Measurements from ENCODE around the gene KRT16. TPM values are rescaled to one million over a fixed set of nuclear protein-coding genes. Genes with fewer than 3 reads are reported as not detected.
A peak's percentile ranks its signal among the peaks of the same experiment; 100 is the strongest.
"Not testable (repeated sequence)": the region's sequence is repeated elsewhere in the genome, so short reads cannot be mapped to it uniquely, and the experiment has no call there.

Gene KRT16
- polyA plus RNA-seq, 1 donor = not detected

- H3K9me3 ChIP-seq (ENCODE audit: control insufficient read depth, low read depth, low read length) = no peaks in the 10 kb centered on the region
- no peak for DNase-seq
Observed at GRCh38 chr17:41581366-41582060, 31.1 kb downstream of the KRT16 start.

GRCh38 chr17:41580687-41581365 lies 31.7 kb downstream of the KRT16 start:
- Histone ChIP-seq H3K27ac (ENCODE audit: low read length) (no peak overlapping the region), H3K36me3 (ENCODE audit: control insufficient read depth, insufficient read depth, low read length) (no peaks in the 10 kb centered on the region), H3K9me3 (ENCODE audit: control insufficient read depth, low read depth, low read length) (no peaks in the 10 kb centered on the region), H3K27me3 (ENCODE audit: control insufficient read depth, insufficient read depth, low read length) (peaks cover 11% of the 10 kb centered on the region), H3K4me1 (ENCODE audit: control insufficient read depth, insufficient read depth, low read length) (no peaks in the 10 kb centered on the region), H3K4me3 (ENCODE audit: low read length) (no peak overlapping the region)
- DNase-seq = no peak
- WGBS (ENCODE audit: insufficient coverage, low lambda C conversion rate) = no CpG with 5 or more reads among the region's 1 CpG

More at GRCh38 chr17:41581366-41582060, 31.1 kb downstream of the KRT16 start:
- H3K27me3 ChIP-seq (ENCODE audit: control insufficient read depth, insufficient read depth, low read length) = peaks cover 9% of the 10 kb centered on the region
- no peaks in the 10 kb centered on the region for H3K36me3 ChIP-seq (ENCODE audit: control insufficient read depth, insufficient read depth, low read length)
- no CpG with 5 or more reads among the region's 4 CpGs for WGBS (ENCODE audit: insufficient coverage, low lambda C conversion rate)
- H3K27ac ChIP-seq (ENCODE audit: low read length) = no peak overlapping the region
- no peak overlapping the region for H3K4me3 ChIP-seq (ENCODE audit: low read length)
- H3K4me1 ChIP-seq (ENCODE audit: control insufficient read depth, insufficient read depth, low read length) = no peaks in the 10 kb centered on the region

GRCh38 chr17:41580244-41580575 lies 32.4 kb downstream of the KRT16 start:
- Histone ChIP-seq H3K27me3 (ENCODE audit: control insufficient read depth, insufficient read depth, low read length) (peaks cover 11% of the 10 kb centered on the region), H3K27ac (ENCODE audit: low read length) (no peak overlapping the region)
- WGBS (ENCODE audit: insufficient coverage, low lambda C conversion rate) = no CpG with 5 or more reads among the region's 2 CpGs

GRCh38 chr17:41579484-41580243 lies 32.9 kb downstream of the KRT16 start:
- H3K36me3 ChIP-seq (ENCODE audit: control insufficient read depth, insufficient read depth, low read length) = no peaks in the 10 kb centered on the region
- H3K4me3 ChIP-seq (ENCODE audit: low read length) = no peak overlapping the region
- peak; percentile 73 to 81 for DNase-seq
- no peaks in the 10 kb centered on the region for H3K9me3 ChIP-seq (ENCODE audit: control insufficient read depth, low read depth, low read length)
- H3K4me1 ChIP-seq (ENCODE audit: control insufficient read depth, insufficient read depth, low read length) = no peaks in the 10 kb centered on the region
- no peak overlapping the region for H3K27ac ChIP-seq (ENCODE audit: low read length)
- H3K27me3 ChIP-seq (ENCODE audit: control insufficient read depth, insufficient read depth, low read length) = peaks cover 14% of the 10 kb centered on the region
- WGBS (ENCODE audit: insufficient coverage, low lambda C conversion rate) = 67% methylated on average over 6 of the region's 18 CpGs

More at GRCh38 chr17:41580244-41580575, 32.4 kb downstream of the KRT16 start:
- H3K9me3 ChIP-seq (ENCODE audit: control insufficient read depth, low read depth, low read length) = no peaks in the 10 kb centered on the region
- DNase-seq = no peak
- no peak overlapping the region for H3K4me3 ChIP-seq (ENCODE audit: low read length)
- H3K36me3 ChIP-seq (ENCODE audit: control insufficient read depth, insufficient read depth, low read length) = no peaks in the 10 kb centered on the region
- no peaks in the 10 kb centered on the region for H3K4me1 ChIP-seq (ENCODE audit: control insufficient read depth, insufficient read depth, low read length)

DNA sequence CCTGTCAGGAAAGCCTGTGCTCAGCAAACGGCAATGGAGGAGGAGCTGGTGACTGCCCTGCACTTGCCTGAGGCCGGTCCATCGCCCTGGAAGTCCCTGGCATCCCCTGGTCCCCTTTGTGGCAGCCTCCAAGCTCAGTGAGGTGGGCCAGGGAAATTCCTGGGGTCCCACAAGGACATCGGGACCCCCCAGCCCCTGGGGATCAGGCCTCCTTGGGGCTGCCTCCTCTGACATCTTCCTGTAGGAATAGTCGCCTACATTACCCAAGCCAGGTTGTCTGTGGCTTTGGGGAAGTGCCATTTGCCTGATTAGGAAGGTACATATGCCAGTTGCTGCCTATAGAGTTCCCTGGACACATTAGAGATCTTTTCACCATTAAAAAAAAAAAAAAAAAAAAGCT lies 33.6 kb downstream of the KRT16 start:
- H3K4me1 ChIP-seq (ENCODE audit: control insufficient read depth, insufficient read depth, low read length) = no peaks in the 10 kb centered on the region
- H3K27ac ChIP-seq (ENCODE audit: low read length) = no peak overlapping the region
- peaks cover 14% of the 10 kb centered on the region for H3K27me3 ChIP-seq (ENCODE audit: control insufficient read depth, insufficient read depth, low read length)
- no peaks in the 10 kb centered on the region for H3K36me3 ChIP-seq (ENCODE audit: control insufficient read depth, insufficient read depth, low read length)
- WGBS (ENCODE audit: insufficient coverage, low lambda C conversion rate) = no CpG with 5 or more reads among the region's 5 CpGs
- DNase-seq = no peak
- H3K9me3 ChIP-seq (ENCODE audit: control insufficient read depth, low read depth, low read length) = no peaks in the 10 kb centered on the region
- H3K4me3 ChIP-seq (ENCODE audit: low read length) = no peak overlapping the region

DNA sequence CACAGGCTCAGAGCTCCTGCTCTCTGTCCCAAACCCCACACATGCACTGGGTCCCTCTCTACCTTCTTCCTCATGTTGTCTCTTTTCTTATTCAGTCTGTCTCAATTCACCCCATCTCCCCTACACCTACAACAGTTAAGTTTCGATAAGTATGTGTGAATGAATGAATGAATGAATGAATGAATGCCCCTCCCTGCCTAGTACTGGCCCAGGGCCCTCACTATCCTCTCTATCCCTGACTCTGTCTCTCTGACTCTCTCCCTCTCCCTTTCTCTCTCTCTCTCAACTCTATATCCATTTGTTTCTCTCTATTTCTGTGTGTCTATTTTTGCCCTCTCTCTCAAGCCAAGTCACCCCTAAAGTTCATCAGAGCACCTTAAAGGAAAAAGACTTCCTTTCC lies 34.0 kb downstream of the KRT16 start:
- no peak for DNase-seq
- Histone ChIP-seq H3K36me3 (ENCODE audit: control insufficient read depth, insufficient read depth, low read length) (no peaks in the 10 kb centered on the region), H3K4me1 (ENCODE audit: control insufficient read depth, insufficient read depth, low read length) (no peaks in the 10 kb centered on the region), H3K27ac (ENCODE audit: low read length) (no peak overlapping the region), H3K4me3 (ENCODE audit: low read length) (no peak overlapping the region), H3K27me3 (ENCODE audit: control insufficient read depth, insufficient read depth, low read length) (peaks cover 14% of the 10 kb centered on the region), H3K9me3 (ENCODE audit: control insufficient read depth, low read depth, low read length) (no peaks in the 10 kb centered on the region)
- no CpG with 5 or more reads among the region's 1 CpG for WGBS (ENCODE audit: insufficient coverage, low lambda C conversion rate)

DNA sequence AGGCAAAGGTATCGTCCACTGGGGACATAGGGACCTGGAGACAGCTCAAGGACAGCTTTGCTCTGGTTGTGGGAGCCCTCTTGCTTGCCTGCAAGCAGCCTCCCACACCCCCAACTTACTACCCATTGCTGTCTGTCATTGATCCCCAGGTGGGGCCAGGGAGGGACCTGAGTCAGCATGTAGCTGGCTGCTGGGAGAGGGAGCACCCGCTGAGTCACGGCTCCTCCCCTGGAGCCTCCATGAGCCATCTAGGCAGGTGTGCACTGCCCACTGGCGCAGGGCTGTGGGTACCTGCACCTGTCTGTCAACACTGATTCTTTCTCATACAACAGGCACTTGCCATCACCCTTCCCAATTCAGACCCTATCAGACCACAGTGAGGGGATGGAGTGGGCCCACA lies 35.8 kb downstream of the KRT16 start:
- WGBS (ENCODE audit: insufficient coverage, low lambda C conversion rate) = no CpG with 5 or more reads among the region's 4 CpGs
- not testable (repeated sequence) for H3K4me3 ChIP-seq (ENCODE audit: low read length); H3K4me1 ChIP-seq (ENCODE audit: control insufficient read depth, insufficient read depth, low read length); H3K27ac ChIP-seq (ENCODE audit: low read length); H3K36me3 ChIP-seq (ENCODE audit: control insufficient read depth, insufficient read depth, low read length); DNase-seq; H3K9me3 ChIP-seq (ENCODE audit: control insufficient read depth, low read depth, low read length)
- peaks cover 27% of the 10 kb centered on the region for H3K27me3 ChIP-seq (ENCODE audit: control insufficient read depth, insufficient read depth, low read length)

- no CpG with 5 or more reads among the region's 3 CpGs for WGBS (ENCODE audit: insufficient coverage, low lambda C conversion rate)
- H3K4me3 ChIP-seq (ENCODE audit: low read length) = no peak overlapping the region
- H3K9me3 ChIP-seq (ENCODE audit: control insufficient read depth, low read depth, low read length) = no peaks in the 10 kb centered on the region
- H3K36me3 ChIP-seq (ENCODE audit: control insufficient read depth, insufficient read depth, low read length) = no peaks in the 10 kb centered on the region
- H3K27ac ChIP-seq (ENCODE audit: low read length) = no peak overlapping the region
- DNase-seq = no peak
- peaks cover 26% of the 10 kb centered on the region for H3K27me3 ChIP-seq (ENCODE audit: control insufficient read depth, insufficient read depth, low read length)
- no peaks in the 10 kb centered on the region for H3K4me1 ChIP-seq (ENCODE audit: control insufficient read depth, insufficient read depth, low read length)
Observed at GRCh38 chr17:41575336-41575735, 37.2 kb downstream of the KRT16 start.

GRCh38 chr17:41571561-41572434 lies 40.8 kb downstream of the KRT16 start, which contains the start of gene KRT9:
KRT9 (minus strand) TSS chr17:41572059; CDS start chr17:41571992, 67 bp downstream.
- Histone ChIP-seq H3K27me3 (ENCODE audit: control insufficient read depth, insufficient read depth, low read length) (peaks cover 46% of the 10 kb centered on the region), H3K36me3 (ENCODE audit: control insufficient read depth, insufficient read depth, low read length) (no peaks in the 10 kb centered on the region), H3K9me3 (ENCODE audit: control insufficient read depth, low read depth, low read length) (no peaks in the 10 kb centered on the region), H3K27ac (ENCODE audit: low read length) (no peak within 1 kb of the TSS), H3K4me3 (ENCODE audit: low read length) (no peak within 1 kb of the TSS), H3K4me1 (ENCODE audit: control insufficient read depth, insufficient read depth, low read length) (no peaks in the 10 kb centered on the region)
- no CpG with 5 or more reads among the region's 24 CpGs for WGBS (ENCODE audit: insufficient coverage, low lambda C conversion rate)
- DNase-seq = no peak

DNA sequence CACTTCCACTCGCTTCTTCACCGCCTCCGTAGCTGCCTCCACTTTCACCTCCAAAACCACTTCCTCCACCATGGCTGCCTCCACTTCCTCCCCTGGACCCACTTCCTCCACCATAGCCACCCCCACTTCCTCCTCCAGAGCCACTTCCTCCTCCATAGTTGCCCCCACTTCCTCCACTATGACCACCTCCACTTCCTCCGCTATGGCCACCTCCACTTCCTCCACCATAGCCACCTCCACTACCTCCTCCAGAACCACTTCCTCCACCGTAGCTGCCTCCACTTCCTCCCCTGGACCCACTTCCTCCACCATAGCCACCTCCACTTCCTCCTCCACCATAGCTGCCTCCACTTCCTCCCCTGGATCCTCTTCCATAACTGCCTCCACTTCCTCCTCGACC lies 45.2 kb downstream of the KRT16 start:
- H3K4me1 ChIP-seq (ENCODE audit: control insufficient read depth, insufficient read depth, low read length) = no peaks in the 10 kb centered on the region
- no peaks in the 10 kb centered on the region for H3K9me3 ChIP-seq (ENCODE audit: control insufficient read depth, low read depth, low read length)
- no peaks in the 10 kb centered on the region for H3K36me3 ChIP-seq (ENCODE audit: control insufficient read depth, insufficient read depth, low read length)
- DNase-seq = no peak
- WGBS (ENCODE audit: insufficient coverage, low lambda C conversion rate) = 95% methylated on average over 3 of the region's 6 CpGs
- H3K27me3 ChIP-seq (ENCODE audit: control insufficient read depth, insufficient read depth, low read length) = peaks cover 51% of the 10 kb centered on the region
- H3K4me3 ChIP-seq (ENCODE audit: low read length) = no peak overlapping the region
- no peak overlapping the region for H3K27ac ChIP-seq (ENCODE audit: low read length)
